Smooth muscle cell (in vitro differentiated cells): ENCODE results near the gene EFCAB8. TPM values are rescaled to one million over a fixed set of nuclear protein-coding genes. Genes with fewer than 3 reads are reported as not detected.

Experiments used
- DNase-seq: peaks from one replicate; lab custom pipeline; 2025; ENCODE audit not compliant: unreplicated experiment; lab: John Stamatoyannopoulos, UW
- H2AFZ ChIP-seq: fragments of 200-600 bp; sonication (generic); 2 replicates; pipeline ENCODE4 v1.6.0; 2016; ENCODE audit warnings: antibody characterized with exemption, low read depth, mild to moderate bottlenecking
- H3F3A ChIP-seq: fragments of 200-600 bp; sonication (generic); 2 replicates; pipeline ENCODE4 v1.6.0; 2017; ENCODE audit warnings: antibody characterized with exemption, low read depth
- H3K27ac ChIP-seq: fragments of 200-600 bp; sonication (generic); 2 replicates; pipeline ENCODE4 v1.5.1; 2016; ENCODE audit warnings: low read depth, mild to moderate bottlenecking
- H3K27me3 ChIP-seq: fragments of 200-600 bp; sonication (generic); 2 replicates; pipeline ENCODE4 v1.6.1; 2016; ENCODE audit warnings: low read depth, mild to moderate bottlenecking
- H3K36me3 ChIP-seq: fragments of 200-600 bp; sonication (generic); 2 replicates; pipeline ENCODE4 v1.5.1; 2016; ENCODE audit warnings: low read depth
- H3K4me1 ChIP-seq: fragments of 200-600 bp; sonication (generic); 2 replicates; pipeline ENCODE4 v1.5.1; 2016; ENCODE audit warnings: low read depth
- H3K4me2 ChIP-seq: fragments of 200-600 bp; sonication (generic); 2 replicates; pipeline ENCODE4 v1.6.0; 2016; ENCODE audit warnings: mild to moderate bottlenecking
- H3K4me3 ChIP-seq: fragments of 200-600 bp; sonication (generic); 2 replicates; pipeline ENCODE4 v1.5.1; 2016; ENCODE audit warnings: mild to moderate bottlenecking
- H3K79me2 ChIP-seq: fragments of 200-600 bp; sonication (generic); 2 replicates; pipeline ENCODE4 v1.6.0; 2016; ENCODE audit warnings: low read depth, mild to moderate bottlenecking
- H3K9ac ChIP-seq: fragments of 200-600 bp; sonication (generic); 2 replicates; pipeline ENCODE4 v1.6.0; 2016; ENCODE audit warnings: low read depth
- H3K9me3 ChIP-seq: fragments of 200-600 bp; sonication (generic); replicated peaks from 2 replicates; pipeline ENCODE4 v1.5.1; 2016; ENCODE audit warnings: low read depth
- H4K20me1 ChIP-seq: fragments of 200-600 bp; sonication (generic); 2 replicates; pipeline ENCODE4 v1.6.0; 2016; ENCODE audit warnings: low read depth
- WGBS: methylation state at CpG from one replicate; pipeline ENCODE4 v1.1.7; 2016; ENCODE audit warnings: low lambda C conversion rate; 5-methylcytosine and 5-hydroxymethylcytosine counted together
- polyA plus RNA-seq: library from polyadenylated mRNA; unstranded; fragments of >200 nt; fragmentation: Nextera tagmentation; extraction: Ambion mirVana; gene quantifications from 2 replicates; pipeline ENCODE4 v1.2.1, GENCODE V29; 2016
- total RNA-seq: library from RNA; depleted of rRNA; stranded (reverse); fragments of >200 nt; gene quantifications from 2 replicates; pipeline ENCODE4 v1.2.3, GENCODE V29; 2014
- TF ChIP-seq, protein P1 (sequence below): fragments of 200-600 bp; sonication (generic); IDR thresholded peaks from 2 replicates; pipeline ENCODE4 v1.5.1; 2017; ENCODE audit warnings: borderline replicate concordance, mild to moderate bottlenecking, antibody characterized with exemption; ENCODE audit not compliant: insufficient read depth, poor library complexity, severe bottlenecking

The EFCAB8 gene
- total and polyA plus RNA-seq, 2 experiments from 2014 or later, result 0.25 to 1.7 TPM

DNA sequence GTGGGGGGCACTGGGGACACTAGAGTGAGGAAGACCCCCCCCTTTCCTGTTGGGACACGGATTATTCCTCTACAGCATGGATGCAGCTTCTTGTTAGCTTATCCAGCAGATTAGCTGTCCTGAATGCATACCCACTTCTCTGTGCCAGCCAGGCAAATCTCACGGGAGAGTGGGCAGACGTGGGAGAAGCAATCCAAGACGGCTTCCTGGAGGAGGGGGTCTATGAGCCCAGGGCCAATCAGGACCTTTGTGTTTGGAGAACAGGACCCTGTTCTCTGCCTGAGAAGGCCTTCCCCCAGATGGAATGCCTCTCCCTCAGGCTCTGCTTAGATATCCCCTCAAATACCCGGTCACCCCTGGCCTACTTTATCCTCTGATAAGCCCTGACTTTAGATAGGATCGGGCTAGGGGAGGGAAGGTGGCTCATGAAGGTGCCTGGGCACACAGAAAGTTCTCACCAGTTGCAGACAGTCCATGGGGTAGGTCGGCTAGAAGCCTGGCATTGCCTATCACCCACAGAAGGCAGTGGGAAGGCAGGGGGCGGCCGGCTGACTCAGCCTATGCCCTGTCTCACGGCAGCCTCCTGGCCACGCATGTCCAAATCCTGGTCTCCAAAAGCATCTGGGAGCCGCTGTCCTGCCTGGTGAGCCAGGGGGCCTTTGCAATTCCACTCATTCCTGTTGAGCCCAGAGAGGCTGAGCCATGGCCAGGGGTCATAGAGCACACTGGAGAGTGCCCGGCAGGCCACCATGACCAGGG is 110.8 kb downstream of the EFCAB8 start:
- Histone ChIP-seq H2AFZ (no peak overlapping the region), H4K20me1 (no peaks in the 10 kb centered on the region), H3K27ac (no peak overlapping the region), H3K4me1 (peaks cover 11% of the 10 kb centered on the region), H3K4me2 (no peak overlapping the region), H3K4me3 (no peak overlapping the region), H3K79me2 (no peaks in the 10 kb centered on the region), H3K27me3 (no peaks in the 10 kb centered on the region), H3K9ac (no peak overlapping the region), H3F3A (no peaks in the 10 kb centered on the region), H3K36me3 (no peaks in the 10 kb centered on the region), H3K9me3 (no peaks in the 10 kb centered on the region)
- WGBS, result 66% methylated on average over 13 of the region's 13 CpGs
- no peak for DNase-seq
- TF ChIP-seq, protein P1, sequence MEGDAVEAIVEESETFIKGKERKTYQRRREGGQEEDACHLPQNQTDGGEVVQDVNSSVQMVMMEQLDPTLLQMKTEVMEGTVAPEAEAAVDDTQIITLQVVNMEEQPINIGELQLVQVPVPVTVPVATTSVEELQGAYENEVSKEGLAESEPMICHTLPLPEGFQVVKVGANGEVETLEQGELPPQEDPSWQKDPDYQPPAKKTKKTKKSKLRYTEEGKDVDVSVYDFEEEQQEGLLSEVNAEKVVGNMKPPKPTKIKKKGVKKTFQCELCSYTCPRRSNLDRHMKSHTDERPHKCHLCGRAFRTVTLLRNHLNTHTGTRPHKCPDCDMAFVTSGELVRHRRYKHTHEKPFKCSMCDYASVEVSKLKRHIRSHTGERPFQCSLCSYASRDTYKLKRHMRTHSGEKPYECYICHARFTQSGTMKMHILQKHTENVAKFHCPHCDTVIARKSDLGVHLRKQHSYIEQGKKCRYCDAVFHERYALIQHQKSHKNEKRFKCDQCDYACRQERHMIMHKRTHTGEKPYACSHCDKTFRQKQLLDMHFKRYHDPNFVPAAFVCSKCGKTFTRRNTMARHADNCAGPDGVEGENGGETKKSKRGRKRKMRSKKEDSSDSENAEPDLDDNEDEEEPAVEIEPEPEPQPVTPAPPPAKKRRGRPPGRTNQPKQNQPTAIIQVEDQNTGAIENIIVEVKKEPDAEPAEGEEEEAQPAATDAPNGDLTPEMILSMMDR, result no peak

- TF ChIP-seq, protein P1, result no peak
- Histone ChIP-seq H3K27me3 (no peaks in the 10 kb centered on the region), H3K4me2 (no peak overlapping the region), H4K20me1 (no peaks in the 10 kb centered on the region), H2AFZ (no peak overlapping the region), H3K4me3 (no peak overlapping the region), H3K79me2 (no peaks in the 10 kb centered on the region), H3K9ac (no peak overlapping the region), H3K27ac (no peak overlapping the region), H3F3A (no peaks in the 10 kb centered on the region), H3K9me3 (no peaks in the 10 kb centered on the region), H3K36me3 (no peaks in the 10 kb centered on the region), H3K4me1 (peaks cover 11% of the 10 kb centered on the region)
- no peak for DNase-seq
- 97% methylated on average over 15 of the region's 15 CpGs for WGBS
Measured at GRCh38 chr20:32970115-32970972, 111.6 kb downstream of the EFCAB8 start.

DNA sequence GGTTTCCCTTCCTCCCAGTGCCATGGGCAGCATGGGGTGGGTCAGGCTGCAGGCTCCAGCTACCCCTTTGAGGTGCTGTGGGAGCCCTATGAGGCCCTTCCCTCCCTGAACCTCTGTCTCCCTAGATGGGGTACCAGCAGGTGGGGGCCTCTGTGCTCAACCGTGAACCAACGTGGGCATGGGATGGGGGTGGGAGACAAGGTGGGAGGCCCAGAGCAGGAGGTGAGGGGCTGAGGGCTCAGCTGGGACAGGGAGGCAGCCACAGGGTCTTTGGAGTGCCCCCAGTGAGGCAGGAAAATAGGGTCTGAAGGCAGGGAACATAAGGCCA is 112.2 kb downstream of the EFCAB8 start:
- Histone ChIP-seq H4K20me1 (no peaks in the 10 kb centered on the region), H3K27me3 (no peaks in the 10 kb centered on the region), H2AFZ (no peak overlapping the region), H3K4me3 (no peak overlapping the region), H3F3A (no peaks in the 10 kb centered on the region), H3K36me3 (no peaks in the 10 kb centered on the region), H3K9me3 (no peaks in the 10 kb centered on the region), H3K4me2 (no peak overlapping the region), H3K79me2 (no peaks in the 10 kb centered on the region), H3K4me1 (peaks cover 11% of the 10 kb centered on the region), H3K9ac (no peak overlapping the region), H3K27ac (no peak overlapping the region)
- TF ChIP-seq, protein P1, result no peak
- no peak for DNase-seq
- WGBS, result 100% methylated on average over 2 of the region's 2 CpGs
